HepG2 (cell line): ENCODE data around the gene MGARP. TPM values are rescaled to one million over a fixed set of nuclear protein-coding genes. Genes with fewer than 3 reads are reported as not detected.

Source experiments
- ATAC-seq: fragments of 200-7000 bp; cut with Tn5 transposase; 3 replicates; pipeline ENCODE4 v1.9.1; 2020; ENCODE audit warnings: mild to moderate bottlenecking, moderate library complexity
- BruUV-seq: library from RNA; stranded (reverse); fragments of 400-500 nt; replicated peaks from 2 replicates; lab custom pipeline; 2021; lab: Mats Ljungman, UMichigan
- CTCF ChIA-PET: fragments of 300-600 bp; formaldehyde crosslinking; extraction: SDS; loops from one replicate; lab custom pipeline; 2021; ENCODE audit warnings: low total read pairs, inconsistent platforms, low intra/inter-chr PET ratio; lab: Yijun Ruan, JAX
- POLR2A ChIA-PET: fragments of 350-600 bp; sonication (Branson Sonifier 250); formaldehyde crosslinking; loops from one replicate; lab custom pipeline; 2020; ENCODE audit warnings: antibody characterized with exemption, inconsistent platforms; lab: Yijun Ruan, JAX
- DNase-seq: peaks from one replicate; pipeline ENCODE4 v3.0.0-alpha.2; 2015; ENCODE audit warnings: low spot score
- FAIRE-seq: peaks from 3 replicates; lab custom pipeline; 2011; peaks lifted over from hg19 to GRCh38; lab: Jason Lieb, UNC
- H2AFZ ChIP-seq: one replicate; pipeline ENCODE4 v1.6.1; 2011; ENCODE audit warnings: low read length, inconsistent platforms
- H3K27ac ChIP-seq: fragments of 300-600 bp; 3 replicates; pipeline ENCODE4 v1.8.0; 2011; ENCODE audit warnings: mixed run types, mild to moderate bottlenecking, mixed read lengths, low read length, inconsistent platforms; ENCODE audit not compliant: insufficient read depth; ENCODE audit errors: extremely low read length
- H3K27me3 ChIP-seq, 2 experiments: fragments of 200-600 bp in 1 of 2; 2 replicates in 1 of 2; 3 replicates in 1 of 2; pipeline versions ENCODE4 v1.6.0 to v1.8.0; 2011; ENCODE audit warnings: low read length in 2 of 2, mild to moderate bottlenecking in 2 of 2, moderate library complexity in 2 of 2, inconsistent platforms in 1 of 2; ENCODE audit not compliant: insufficient read depth in 2 of 2, control insufficient read depth in 1 of 2
- H3K36me3 ChIP-seq, 2 experiments: fragments of 200-600 bp in 1 of 2; replicated peaks in 1 of 2; 2 replicates in 1 of 2; 3 replicates in 1 of 2; pipeline versions ENCODE4 v1.5.1 to v1.8.0; 2011; ENCODE audit warnings: low read length in 2 of 2, inconsistent platforms in 1 of 2; ENCODE audit not compliant: insufficient read depth in 2 of 2, control insufficient read depth in 1 of 2
- H3K4me1 ChIP-seq: 2 replicates; pipeline ENCODE4 v1.5.1; 2012; ENCODE audit warnings: low read length, inconsistent platforms; ENCODE audit not compliant: insufficient read depth
- H3K4me2 ChIP-seq: 2 replicates; pipeline ENCODE4 v1.6.0; 2011; ENCODE audit warnings: low read depth, low read length, inconsistent platforms
- H3K4me3 ChIP-seq, 3 experiments: fragments of 200-600 bp in 1 of 3; sonication (generic), shearing (Covaris generic) in 1 of 3; replicated peaks in 1 of 3; 2 replicates each; pipeline ENCODE4 v1.5.1; 2011 to 2016; ENCODE audit warnings: low read length in 3 of 3, inconsistent platforms in 2 of 3, low read depth in 2 of 3, mild to moderate bottlenecking in 2 of 3, control low read depth in 1 of 3, mixed read lengths in 1 of 3; ENCODE audit not compliant: insufficient read depth in 1 of 3
- H3K79me2 ChIP-seq: one replicate; pipeline ENCODE4 v1.6.1; 2011; ENCODE audit warnings: low read length, inconsistent platforms; ENCODE audit not compliant: insufficient read depth
- H3K9ac ChIP-seq: 2 replicates; pipeline ENCODE4 v1.6.0; 2011; ENCODE audit warnings: mild to moderate bottlenecking, low read depth, low read length, inconsistent platforms; ENCODE audit not compliant: insufficient read depth
- H3K9me3 ChIP-seq: 2 replicates; pipeline ENCODE4 v1.5.1; 2012; ENCODE audit warnings: mild to moderate bottlenecking, low read length
- H4K20me1 ChIP-seq: 2 replicates; pipeline ENCODE4 v1.6.0; 2011; ENCODE audit warnings: inconsistent platforms, mild to moderate bottlenecking, low read length, moderate library complexity; ENCODE audit not compliant: insufficient read depth
- ADNP ChIP-seq: sonication (generic); formaldehyde crosslinking; IDR thresholded peaks from 2 replicates; pipeline ENCODE4 v1.4.0; 2020; ENCODE audit warnings: missing genetic modification reagents
- CHD2 ChIP-seq: IDR thresholded peaks from 2 replicates; pipeline ENCODE4 v1.6.1; 2011; ENCODE audit warnings: low read depth, low read length, improper control_type of control experiment
- YEATS4 ChIP-seq: sonication (generic); formaldehyde crosslinking; IDR thresholded peaks from 2 replicates; pipeline ENCODE4 v1.4.0; 2020; ENCODE audit warnings: missing genetic modification reagents, borderline replicate concordance
- ZNF510 ChIP-seq: sonication (generic); formaldehyde crosslinking; IDR thresholded peaks from 2 replicates; pipeline ENCODE4 v1.4.0; 2020; ENCODE audit warnings: low read depth, mild to moderate bottlenecking, missing genetic modification reagents
- WGBS: methylation state at CpG from one replicate; pipeline ENCODE4 v1.1.6; 2017; ENCODE audit warnings: low lambda C conversion rate; 5-methylcytosine and 5-hydroxymethylcytosine counted together
- in situ Hi-C: cut with HindIII; loops from 2 replicates; pipeline ENCODE4 v1.10.0; 2017; ENCODE audit warnings: low pct_unique_long_range_greater_than_20kb; ENCODE audit not compliant: extremely low pct_ligation_motif_present
- intact Hi-C: fragments of 100-400 bp; cut with micrococcal nuclease; formaldehyde crosslinking; loops from one replicate; pipeline ENCODE4 v1.10.0; 2022; ENCODE audit not compliant: unreplicated experiment
- polyA plus RNA-seq, 8 experiments: library from polyadenylated mRNA; depleted of rRNA in 3 of 8; stranded (reverse) in 7 of 8; unstranded in 1 of 8; fragments of >200 nt; fragmentation: Illumina TruSeq in 4 of 8; extraction: Trizol in 4 of 8; gene quantifications; 2 replicates each; pipeline versions ENCODE4 v1.2.1 to v1.2.3, GENCODE V29; 2011 to 2016; ENCODE audit warnings: low read depth in 4 of 8, missing spikeins in 1 of 8, mixed read lengths in 1 of 8; ENCODE audit not compliant: insufficient read depth in 1 of 8
- total RNA-seq, 5 experiments: library from RNA; depleted of rRNA; stranded (reverse); fragments of >200 nt; fragmentation: Illumina TruSeq; extraction: Trizol; gene quantifications; 2 replicates each; pipeline ENCODE4 v1.2.3, GENCODE V29; 2016; ENCODE audit warnings: low read depth in 1 of 5
- TF ChIP-seq, protein P1 (sequence below): fragments of 450-650 bp; IDR thresholded peaks from 2 replicates; pipeline ENCODE4 v1.6.1; 2016
- TF ChIP-seq, protein P2 (sequence below): sonication (generic); formaldehyde crosslinking; IDR thresholded peaks from 2 replicates; pipeline ENCODE4 v1.4.0; 2020; ENCODE audit warnings: mild to moderate bottlenecking, low read depth, missing genetic modification reagents

Gene MGARP
- total and polyA plus RNA-seq, 2 of the 13 experiments (the other 11 are each of a cell fraction or from before 2014, with no cell fraction given) = 0.11 to 0.13 TPM

DNA sequence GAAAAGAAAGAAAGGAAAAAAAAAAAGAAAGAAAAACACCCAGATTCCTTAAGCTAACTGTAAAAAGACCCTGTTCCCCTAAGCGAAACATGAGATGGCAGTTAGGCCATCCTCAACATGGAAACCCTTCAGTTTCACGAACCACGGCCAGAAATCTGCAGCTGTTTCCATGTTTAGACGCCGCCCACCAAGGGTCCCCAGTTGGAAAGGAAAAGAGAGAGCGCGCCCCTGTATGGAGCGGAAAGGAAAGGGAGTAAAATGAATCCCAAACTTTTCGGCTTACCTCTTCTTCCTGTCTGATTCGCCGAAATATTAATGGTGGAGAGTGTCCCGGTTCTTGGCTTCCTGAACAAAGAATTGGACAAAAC lies 38.3 kb downstream of the MGARP start:
- ChIA-PET POLR2A (no interaction called here), CTCF (no interaction called here)
- BruUV-seq = no TSS peak
- in situ Hi-C loops (no loop called here), intact Hi-C loops (no loop called here)
- H3K9ac ChIP-seq = no peak overlapping the region
- no peaks in the 10 kb centered on the region; a peak in 1 of 5 replicates for H3K27me3 ChIP-seq
- peak overlapping the region; percentile 54; the same call in 1 of the 2 replicates for H3K4me2 ChIP-seq
- no peak overlapping the region for H3K4me3 ChIP-seq
- no peak overlapping the region for H2AFZ ChIP-seq
- TF ChIP-seq ZNF510 (no peak), YEATS4 (CRISPR knock-in tag) (0 out of 2 replicates have a peak, but pooled peaks have one; percentile 4), CHD2 (no peak), ADNP (CRISPR knock-in tag) (no peak)
- TF ChIP-seq, protein P1, sequence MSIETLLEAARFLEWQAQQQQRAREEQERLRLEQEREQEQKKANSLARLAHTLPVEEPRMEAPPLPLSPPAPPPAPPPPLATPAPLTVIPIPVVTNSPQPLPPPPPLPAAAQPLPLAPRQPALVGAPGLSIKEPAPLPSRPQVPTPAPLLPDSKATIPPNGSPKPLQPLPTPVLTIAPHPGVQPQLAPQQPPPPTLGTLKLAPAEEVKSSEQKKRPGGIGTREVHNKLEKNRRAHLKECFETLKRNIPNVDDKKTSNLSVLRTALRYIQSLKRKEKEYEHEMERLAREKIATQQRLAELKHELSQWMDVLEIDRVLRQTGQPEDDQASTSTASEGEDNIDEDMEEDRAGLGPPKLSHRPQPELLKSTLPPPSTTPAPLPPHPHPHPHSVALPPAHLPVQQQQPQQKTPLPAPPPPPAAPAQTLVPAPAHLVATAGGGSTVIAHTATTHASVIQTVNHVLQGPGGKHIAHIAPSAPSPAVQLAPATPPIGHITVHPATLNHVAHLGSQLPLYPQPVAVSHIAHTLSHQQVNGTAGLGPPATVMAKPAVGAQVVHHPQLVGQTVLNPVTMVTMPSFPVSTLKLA = no peak
- TF ChIP-seq, protein P2, sequence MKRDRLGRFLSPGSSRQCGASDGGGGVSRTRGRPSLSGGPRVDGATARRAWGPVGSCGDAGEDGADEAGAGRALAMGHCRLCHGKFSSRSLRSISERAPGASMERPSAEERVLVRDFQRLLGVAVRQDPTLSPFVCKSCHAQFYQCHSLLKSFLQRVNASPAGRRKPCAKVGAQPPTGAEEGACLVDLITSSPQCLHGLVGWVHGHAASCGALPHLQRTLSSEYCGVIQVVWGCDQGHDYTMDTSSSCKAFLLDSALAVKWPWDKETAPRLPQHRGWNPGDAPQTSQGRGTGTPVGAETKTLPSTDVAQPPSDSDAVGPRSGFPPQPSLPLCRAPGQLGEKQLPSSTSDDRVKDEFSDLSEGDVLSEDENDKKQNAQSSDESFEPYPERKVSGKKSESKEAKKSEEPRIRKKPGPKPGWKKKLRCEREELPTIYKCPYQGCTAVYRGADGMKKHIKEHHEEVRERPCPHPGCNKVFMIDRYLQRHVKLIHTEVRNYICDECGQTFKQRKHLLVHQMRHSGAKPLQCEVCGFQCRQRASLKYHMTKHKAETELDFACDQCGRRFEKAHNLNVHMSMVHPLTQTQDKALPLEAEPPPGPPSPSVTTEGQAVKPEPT (CRISPR knock-in tag) = no peak
- no peak for FAIRE-seq
- no peak for DNase-seq
- ATAC-seq = no peak
- no peaks in the 10 kb centered on the region for H4K20me1 ChIP-seq
- no peaks in the 10 kb centered on the region for H3K9me3 ChIP-seq
- no peaks in the 10 kb centered on the region for H3K79me2 ChIP-seq
- peak overlapping the region; percentile 48 for H3K27ac ChIP-seq
- WGBS = 96% methylated on average over 12 of the region's 12 CpGs
- peaks cover 65% of the 10 kb centered on the region for H3K4me1 ChIP-seq
- H3K36me3 ChIP-seq = no peaks in the 10 kb centered on the region
